Measurements from ENCODE around the gene MACROD2. TPM values are rescaled to one million over a fixed set of nuclear protein-coding genes. Genes with fewer than 3 reads are reported as not detected.

Gene MACROD2
- total RNA-seq, 1 donor from 2014 or later, result 78.2 TPM

DNA sequence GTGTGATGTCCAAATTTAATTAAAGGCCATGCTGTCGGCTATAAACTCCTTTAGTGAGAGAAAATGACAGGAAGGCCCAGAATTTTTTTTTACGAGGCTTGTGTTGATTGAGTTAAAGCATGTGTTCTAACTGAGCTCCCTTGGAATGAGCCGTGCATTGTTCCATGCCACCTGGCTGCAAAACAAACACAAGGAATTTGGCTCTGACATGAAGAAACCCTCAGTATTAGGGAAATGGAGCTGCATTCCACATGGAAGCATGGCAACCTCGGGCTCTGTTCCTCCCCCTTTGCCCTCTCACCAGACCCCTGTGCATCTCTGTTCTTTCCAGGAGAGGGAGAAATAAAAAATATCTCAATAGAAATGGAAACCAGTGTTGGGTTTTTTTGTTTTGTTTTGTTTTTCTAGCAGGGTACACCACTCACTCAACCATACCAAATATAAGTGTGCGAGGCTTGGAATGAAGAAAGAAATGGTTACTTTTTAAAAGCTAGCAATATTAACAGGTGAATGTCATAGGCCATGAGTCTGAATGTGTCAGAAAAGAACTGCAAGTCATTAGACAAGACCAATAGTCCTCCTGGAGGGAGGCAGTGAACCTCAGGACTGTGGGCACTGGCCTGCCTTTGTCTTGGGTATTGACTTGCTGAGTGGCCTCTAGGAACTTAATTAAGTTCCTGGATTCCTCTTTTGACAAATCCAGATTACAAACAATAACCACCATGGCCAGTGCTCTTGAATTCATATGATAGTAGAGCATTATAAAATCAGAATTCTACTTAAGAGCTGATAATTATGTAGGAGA, 1642.8 kb downstream of the MACROD2 start:
- Histone ChIP-seq H3K36me3 (no peaks in the 10 kb centered on the region), H3K9me3 (no peaks in the 10 kb centered on the region), H3K27me3 (no peaks in the 10 kb centered on the region), H3K4me3 (no peak overlapping the region), H3K4me1 (peaks cover 4% of the 10 kb centered on the region), H3K27ac (no peak overlapping the region)
- TF ChIP-seq, protein P1, sequence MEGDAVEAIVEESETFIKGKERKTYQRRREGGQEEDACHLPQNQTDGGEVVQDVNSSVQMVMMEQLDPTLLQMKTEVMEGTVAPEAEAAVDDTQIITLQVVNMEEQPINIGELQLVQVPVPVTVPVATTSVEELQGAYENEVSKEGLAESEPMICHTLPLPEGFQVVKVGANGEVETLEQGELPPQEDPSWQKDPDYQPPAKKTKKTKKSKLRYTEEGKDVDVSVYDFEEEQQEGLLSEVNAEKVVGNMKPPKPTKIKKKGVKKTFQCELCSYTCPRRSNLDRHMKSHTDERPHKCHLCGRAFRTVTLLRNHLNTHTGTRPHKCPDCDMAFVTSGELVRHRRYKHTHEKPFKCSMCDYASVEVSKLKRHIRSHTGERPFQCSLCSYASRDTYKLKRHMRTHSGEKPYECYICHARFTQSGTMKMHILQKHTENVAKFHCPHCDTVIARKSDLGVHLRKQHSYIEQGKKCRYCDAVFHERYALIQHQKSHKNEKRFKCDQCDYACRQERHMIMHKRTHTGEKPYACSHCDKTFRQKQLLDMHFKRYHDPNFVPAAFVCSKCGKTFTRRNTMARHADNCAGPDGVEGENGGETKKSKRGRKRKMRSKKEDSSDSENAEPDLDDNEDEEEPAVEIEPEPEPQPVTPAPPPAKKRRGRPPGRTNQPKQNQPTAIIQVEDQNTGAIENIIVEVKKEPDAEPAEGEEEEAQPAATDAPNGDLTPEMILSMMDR (IDR thresholded peaks at IDR 0.05), result no peak
- DNase-seq (no peak), ATAC-seq (no peak)
- intact Hi-C loops (cut with DNase I), result no loop called here

DNA sequence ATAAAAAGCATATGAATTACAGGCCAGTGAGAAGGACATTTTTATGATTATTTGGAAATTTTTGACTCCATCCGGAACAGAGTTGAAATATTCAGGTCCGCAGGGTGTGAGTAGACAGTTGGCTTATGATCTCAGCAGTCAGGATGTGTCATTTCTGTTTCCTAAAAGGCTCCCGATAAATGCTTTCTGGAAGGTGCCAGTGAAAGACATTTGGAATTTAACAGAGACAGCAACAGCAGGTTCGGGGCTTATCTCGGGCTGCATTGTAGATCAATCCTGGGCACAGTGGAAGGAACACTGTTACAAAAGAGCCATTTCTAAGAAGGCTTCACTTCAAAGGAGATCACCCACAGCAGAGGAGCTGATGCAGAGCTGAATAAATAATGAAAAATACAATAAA, 1643.5 kb downstream of the MACROD2 start:
- no peak overlapping the region for H3K4me3 ChIP-seq
- no peaks in the 10 kb centered on the region for H3K9me3 ChIP-seq
- H3K27ac ChIP-seq, result no peak overlapping the region
- H3K27me3 ChIP-seq, result no peaks in the 10 kb centered on the region
- H3K36me3 ChIP-seq, result no peaks in the 10 kb centered on the region
- ATAC-seq (no peak), DNase-seq (no peak)
- H3K4me1 ChIP-seq, result peaks cover 4% of the 10 kb centered on the region
- TF ChIP-seq, protein P1 (IDR thresholded peaks at IDR 0.05), result no peak
- intact Hi-C loops (cut with DNase I), result no loop called here

- no peaks in the 10 kb centered on the region for H3K36me3 ChIP-seq
- no peak overlapping the region for H3K27ac ChIP-seq
- H3K4me3 ChIP-seq, result no peak overlapping the region
- H3K9me3 ChIP-seq, result no peaks in the 10 kb centered on the region
- DNase-seq, result no peak
- H3K27me3 ChIP-seq, result no peaks in the 10 kb centered on the region
- H3K4me1 ChIP-seq, result peaks cover 4% of the 10 kb centered on the region
- no peak for ATAC-seq
- TF ChIP-seq, protein P1 (IDR thresholded peaks at IDR 0.05), result no peak
- intact Hi-C loops (cut with DNase I), result no loop called here
Observed at GRCh38 chr20:15639839-15640238, 1644.5 kb downstream of the MACROD2 start.

GRCh38 chr20:15642109-15642508, 1646.8 kb downstream of the MACROD2 start:
- Histone ChIP-seq H3K36me3 (no peaks in the 10 kb centered on the region), H3K4me3 (no peak overlapping the region), H3K27me3 (no peaks in the 10 kb centered on the region), H3K9me3 (no peaks in the 10 kb centered on the region), H3K4me1 (peaks cover 4% of the 10 kb centered on the region), H3K27ac (no peak overlapping the region)
- intact Hi-C loops (cut with DNase I), result no loop called here
- ATAC-seq, result no peak
- TF ChIP-seq, protein P1 (IDR thresholded peaks at IDR 0.05), result no peak
- no peak for DNase-seq

DNA sequence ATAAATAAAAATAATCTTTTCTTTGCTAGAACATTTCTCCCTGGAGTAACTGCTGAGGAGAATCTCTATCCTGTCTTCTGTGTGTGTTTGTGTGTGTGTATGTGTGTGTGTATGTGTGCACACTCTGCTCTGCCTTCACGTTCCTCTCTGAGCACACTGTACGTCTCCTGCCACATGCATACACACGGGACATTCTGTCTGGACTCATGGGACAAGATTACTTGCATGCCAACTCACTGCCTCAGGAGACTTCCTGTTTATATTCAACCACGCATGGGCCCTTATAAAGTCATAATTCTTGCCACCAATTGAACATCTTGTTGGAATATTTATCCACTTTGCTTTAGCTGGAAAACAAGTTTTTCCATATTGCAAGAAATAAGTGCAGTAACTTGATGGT, 1647.4 kb downstream of the MACROD2 start:
- H3K4me1 ChIP-seq, result no peaks in the 10 kb centered on the region
- TF ChIP-seq, protein P1 (IDR thresholded peaks at IDR 0.05), result no peak
- H3K36me3 ChIP-seq, result no peaks in the 10 kb centered on the region
- DNase-seq (no peak), ATAC-seq (no peak)
- no peaks in the 10 kb centered on the region for H3K27me3 ChIP-seq
- H3K4me3 ChIP-seq, result no peak overlapping the region
- H3K27ac ChIP-seq, result no peak overlapping the region
- H3K9me3 ChIP-seq, result no peaks in the 10 kb centered on the region
- intact Hi-C loops (cut with DNase I), result no loop called here

Measured in upper lobe of right lung (tissue), 1 donor.